Stimulated activated naive CD4-positive, alpha-beta T cell treated with Interleukin-2 at 50 U/mL for 16 hours (primary cell): ENCODE data around the gene STXBP5L.
"Not testable (repeated sequence)": the region's sequence is repeated elsewhere in the genome, so short reads cannot be mapped to it uniquely, and the experiment has no call there.

ENCODE experiments used
- DNase-seq: peaks from one replicate; lab custom pipeline; 2025; lab: John Stamatoyannopoulos, UW

STXBP5L gene

DNA sequence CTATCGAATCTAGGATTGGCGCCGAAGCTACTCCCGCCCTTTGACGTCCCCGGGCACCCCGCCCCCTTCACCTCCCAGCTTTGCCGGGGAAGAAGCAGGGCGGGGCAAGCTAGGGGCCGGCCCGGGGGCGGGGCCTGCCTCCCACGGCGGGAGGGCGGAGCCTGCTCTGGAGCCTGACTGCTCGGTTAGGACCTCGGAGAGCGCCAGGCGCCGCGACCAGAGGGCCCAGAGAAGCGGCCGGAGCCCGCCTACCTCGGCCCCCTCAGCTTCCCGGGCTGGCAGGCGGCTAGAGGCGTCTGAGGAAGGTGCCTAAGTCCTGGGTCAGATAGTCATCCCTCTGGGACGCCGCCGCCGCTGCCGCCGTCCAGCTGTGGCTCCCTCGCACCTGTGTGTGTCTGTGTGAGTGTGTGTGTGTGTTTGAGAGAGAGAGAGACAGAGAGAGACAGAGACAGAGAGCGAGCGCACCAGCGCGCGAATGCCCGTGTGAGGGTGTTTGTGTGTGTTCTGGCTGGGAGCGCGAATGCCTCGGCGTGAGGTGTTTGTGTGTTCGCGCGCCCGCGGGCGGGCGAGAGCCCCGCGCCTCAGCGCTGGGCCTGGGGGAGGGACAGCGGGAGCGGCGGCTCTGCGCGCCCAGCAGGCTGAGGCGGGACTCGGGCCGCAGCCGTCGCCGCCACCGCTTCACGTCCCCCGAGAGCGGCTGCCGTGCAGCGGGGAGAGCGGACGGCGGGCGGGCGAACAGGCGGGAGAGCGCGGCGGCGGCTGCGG, at the start of gene STXBP5L:
Gene STXBP5L (plus strand): TSS at position 176 of the 765 bp plus-strand sequence. CDS start 1,374 bp downstream, outside the sequence.
- DNase-seq: no peak

DNA sequence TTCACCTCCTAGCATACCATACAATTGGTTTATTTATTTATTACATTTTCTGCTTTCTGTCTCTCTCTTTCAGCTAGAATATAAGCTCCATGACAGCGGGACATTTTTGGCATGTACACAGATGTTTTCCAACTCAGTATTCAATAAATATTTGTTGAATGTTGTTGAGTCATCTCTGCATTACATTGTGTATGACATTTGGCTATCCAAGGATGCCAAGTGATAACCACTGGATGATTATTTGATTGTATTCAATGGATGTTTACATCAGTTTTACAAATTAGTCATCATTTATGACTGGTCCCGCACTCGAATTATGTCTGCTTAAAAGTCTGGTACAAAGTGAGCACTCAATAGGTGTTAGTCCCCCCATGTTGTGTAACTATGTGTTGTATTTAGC, 49.5 kb upstream of the STXBP5L start:
- DNase-seq: no peak

DNA sequence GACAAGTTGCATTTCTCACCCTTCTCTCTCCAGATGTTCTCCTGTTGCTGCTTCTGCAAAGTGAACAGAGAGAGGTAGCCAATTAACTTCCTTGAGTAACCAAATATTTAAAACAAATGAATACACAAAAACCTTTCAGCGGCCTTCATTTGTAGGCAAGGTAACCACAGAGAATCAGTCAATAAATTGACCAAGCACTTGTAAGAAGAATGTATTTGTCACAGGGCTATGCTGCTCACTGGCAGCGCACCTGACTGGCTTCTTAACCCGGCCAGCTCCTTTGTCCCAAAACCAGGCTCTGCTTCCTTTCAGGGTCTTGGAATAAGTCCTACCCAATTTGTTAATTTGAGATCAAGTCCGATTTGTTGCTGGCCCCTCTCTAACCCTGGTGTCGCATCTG, 43.5 kb upstream of the STXBP5L start:
- DNase-seq: no peak

DNA sequence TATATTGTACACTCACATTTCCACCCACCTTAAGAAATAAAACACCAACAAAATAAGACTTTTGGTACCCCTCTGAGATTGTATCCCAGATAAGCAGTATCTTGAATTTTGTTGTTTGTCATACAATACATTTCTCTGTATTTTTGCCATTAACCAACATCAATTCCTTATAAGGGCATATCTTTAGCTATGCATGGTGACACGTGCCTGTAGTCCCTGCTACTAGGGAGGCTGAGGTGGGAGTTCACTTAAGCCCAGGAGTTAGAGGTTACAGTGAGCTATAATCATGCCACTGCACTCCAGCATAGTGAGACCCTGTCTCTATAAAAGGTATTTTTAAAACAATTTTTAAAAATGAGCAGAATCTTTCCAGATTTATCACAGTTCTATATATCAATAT, 32.5 kb upstream of the STXBP5L start:
- DNase-seq: no peak

DNA sequence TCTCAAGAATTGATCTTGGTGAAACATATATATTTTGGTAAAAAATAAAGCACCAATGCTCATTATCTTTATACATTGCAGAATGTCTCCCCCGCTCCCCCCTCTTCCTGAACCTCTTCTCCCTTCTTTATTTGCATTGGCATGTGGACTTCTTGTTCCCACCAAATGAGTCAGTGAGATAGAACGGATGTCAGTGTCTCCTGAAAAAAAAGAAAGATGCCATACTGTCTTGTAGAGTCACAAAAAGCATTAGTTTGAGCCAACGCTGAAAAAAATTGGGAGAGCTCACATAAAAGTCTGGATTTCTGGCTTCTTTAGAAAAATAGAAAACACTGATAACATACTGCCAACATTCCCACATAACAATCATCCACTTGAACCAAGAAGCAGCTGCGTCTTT, 32.0 kb upstream of the STXBP5L start:
- DNase-seq: no peak

DNA sequence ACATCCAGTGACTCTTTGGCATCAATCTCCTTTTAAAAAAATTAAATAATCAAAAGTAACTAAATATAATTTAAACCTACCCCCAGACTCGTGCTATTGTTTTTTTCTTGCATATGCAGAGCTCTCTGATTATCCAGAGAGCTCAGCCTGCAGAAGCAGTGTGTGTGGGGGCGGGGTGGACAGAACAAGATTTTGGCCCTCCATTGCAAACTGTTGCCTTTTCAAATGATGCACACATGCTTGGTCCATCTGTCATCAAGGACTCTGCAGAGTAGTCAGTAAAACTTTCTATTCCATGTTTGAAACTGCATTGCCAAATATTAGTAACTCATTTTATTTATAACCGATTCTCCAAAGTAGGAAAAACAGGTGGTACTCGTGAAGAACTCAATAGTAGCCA, 28.6 kb upstream of the STXBP5L start:
- DNase-seq: no peak

DNA sequence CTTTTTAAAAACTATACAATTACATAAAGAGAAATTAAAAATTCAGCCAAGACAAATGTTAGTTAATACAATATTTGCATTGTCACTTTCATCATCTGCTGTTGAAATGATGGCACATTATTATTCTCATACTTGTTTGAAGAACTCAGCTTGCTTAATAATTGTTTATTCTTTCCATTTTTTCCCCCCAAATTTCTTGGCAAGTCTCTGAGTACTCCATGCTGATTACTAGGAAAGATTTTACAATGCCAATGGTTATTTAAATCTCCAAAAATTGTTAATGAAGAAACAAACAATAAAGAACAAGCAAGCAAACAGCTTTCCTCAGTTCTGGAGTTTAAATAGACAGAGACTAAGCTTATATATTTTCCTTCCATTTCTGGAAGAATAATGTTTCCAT, 15.1 kb upstream of the STXBP5L start:
- no peak for DNase-seq

DNA sequence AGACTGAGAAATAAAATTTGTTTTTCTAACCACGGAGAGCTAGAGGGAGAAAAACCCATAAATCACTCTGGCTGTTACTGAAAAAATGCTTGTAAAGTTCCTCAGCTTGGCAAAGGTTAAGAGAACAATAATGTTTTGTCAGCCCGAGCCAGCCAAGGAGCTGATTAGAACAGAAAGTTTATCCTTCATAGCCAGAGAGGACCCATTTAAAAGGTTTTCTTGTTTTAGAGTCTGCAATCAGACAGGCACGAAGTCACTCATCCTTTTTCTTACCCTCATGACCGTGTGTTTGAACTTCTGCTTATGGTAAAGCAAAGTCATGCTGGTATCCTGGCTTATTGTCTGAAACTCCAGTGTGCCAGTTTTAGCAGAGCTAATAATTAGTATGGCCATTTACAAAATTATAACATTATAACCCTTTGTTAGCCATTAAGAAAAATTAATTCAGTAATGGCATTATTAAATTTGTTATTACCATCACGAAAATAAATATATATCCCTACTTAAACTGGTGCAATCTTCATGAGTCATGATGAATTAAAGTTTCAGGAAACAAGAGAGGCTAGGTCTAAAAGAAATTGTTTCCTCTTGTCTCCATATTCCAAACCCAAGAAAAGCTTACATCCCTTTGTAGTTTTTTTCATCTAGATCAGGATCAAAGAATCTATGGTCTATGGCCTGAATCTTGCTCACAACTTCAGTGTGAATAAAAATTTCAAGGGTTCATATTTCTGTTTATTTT, 13.5 kb upstream of the STXBP5L start:
- no peak for DNase-seq

DNA sequence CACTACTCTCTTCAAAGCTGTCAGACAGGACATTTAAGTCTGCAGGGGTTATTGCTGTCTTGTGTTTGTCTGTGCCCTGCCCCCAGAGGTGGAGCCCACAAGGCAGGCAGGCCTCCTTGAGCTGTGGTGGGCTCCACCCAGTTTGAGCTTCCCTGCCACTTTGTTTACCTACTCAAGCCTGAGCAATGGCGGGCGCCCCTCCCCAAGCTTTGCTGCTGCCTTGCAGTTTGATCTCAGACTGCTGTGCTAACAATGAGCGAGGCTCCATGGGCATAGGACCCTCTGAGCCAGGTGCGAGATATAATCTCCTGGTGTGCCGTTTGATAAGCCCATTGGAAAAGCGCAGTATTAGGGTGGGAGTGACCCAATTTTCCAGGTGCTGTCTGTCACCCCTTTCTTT, 6.3 kb upstream of the STXBP5L start:
- not testable (repeated sequence) for DNase-seq

DNA sequence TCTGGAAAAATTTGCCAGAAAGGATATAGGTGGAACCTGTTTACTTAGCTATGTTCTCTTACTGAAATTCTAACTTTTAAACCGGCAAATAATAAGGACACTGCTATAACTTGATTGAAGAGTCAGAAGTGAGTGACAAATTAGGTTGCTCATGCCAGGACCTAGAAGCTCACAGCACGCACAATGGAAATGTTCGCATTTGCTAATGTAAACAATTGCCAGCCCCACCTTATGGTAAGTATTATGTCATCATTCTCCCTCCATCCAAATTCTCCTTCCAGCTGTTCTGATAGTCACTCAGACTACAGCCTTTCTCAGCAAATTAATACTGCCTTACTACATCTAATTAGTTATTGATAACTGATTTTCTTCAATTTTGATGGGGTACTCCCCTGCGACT, 4.8 kb upstream of the STXBP5L start:
- no peak for DNase-seq

DNA sequence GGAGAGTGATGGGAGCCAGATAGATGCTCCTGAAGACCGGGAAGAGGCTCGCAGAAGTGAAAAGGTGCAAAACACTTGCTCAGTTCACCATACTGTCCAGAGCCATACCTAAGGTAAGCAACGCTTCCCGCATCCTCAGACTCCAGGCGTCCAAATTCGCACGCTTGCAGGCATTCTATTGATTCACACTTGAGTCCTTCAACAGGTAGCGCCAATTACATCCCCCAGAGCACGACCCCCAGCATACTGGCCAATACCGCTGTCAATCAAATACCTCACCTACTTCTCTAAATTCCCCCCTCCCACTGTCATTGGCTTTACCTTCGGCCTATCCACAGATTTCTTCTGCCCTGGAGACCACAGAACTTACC, 361 bp upstream of the STXBP5L start:
- no peak for DNase-seq

DNA sequence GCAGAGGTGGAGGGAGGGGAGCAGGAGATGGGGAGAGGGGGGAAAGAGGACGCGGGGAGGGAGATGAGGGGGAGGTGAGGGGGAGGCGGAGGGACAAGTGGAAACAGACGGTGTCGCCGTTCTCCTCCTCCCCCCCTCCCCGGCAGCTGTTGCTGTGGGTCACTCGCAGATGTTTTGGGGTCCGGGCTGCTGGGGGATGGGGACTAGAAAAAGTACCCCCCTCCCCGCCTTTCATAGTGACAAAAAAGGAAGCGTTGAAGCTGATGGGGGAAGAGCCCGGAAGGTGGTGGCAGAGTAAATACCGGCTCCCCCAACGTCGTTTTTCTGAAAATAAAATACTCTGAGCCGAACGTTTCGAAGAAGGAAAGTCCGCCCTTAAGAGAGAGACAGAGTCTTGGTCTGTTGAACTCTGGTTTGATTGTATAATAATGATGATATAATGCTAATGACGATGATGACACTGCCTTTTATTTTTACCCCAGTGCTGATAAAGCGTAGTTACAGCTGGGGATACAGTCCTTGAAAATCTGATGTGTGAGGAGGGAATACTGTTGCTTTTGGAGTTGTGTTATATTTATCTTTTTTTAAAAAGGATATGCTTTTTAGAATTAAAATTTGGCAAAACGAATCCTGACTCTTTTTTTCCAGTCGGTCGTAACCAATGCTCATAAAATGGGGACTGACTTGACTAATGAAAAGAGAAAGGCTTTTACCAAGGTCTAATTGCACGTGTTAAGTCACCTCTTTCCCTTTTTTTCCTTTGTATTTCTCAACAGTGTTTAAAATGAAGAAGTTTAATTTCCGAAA, 993 bp downstream of the STXBP5L start:
- no peak for DNase-seq

DNA sequence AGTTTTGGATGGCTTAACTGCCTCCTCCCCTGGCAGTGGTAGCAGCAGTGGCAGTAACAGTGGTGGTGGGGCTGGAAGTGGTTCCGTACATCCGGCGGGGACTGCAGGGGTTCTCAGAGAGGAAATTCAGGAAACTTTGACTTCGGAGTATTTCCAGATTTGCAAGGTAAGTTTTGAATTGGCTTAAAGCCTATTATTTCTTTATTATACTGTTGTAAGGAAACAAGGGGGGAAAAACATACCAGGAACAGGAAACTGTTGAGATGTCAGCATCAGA, 1.5 kb downstream of the STXBP5L start:
- no peak for DNase-seq

DNA sequence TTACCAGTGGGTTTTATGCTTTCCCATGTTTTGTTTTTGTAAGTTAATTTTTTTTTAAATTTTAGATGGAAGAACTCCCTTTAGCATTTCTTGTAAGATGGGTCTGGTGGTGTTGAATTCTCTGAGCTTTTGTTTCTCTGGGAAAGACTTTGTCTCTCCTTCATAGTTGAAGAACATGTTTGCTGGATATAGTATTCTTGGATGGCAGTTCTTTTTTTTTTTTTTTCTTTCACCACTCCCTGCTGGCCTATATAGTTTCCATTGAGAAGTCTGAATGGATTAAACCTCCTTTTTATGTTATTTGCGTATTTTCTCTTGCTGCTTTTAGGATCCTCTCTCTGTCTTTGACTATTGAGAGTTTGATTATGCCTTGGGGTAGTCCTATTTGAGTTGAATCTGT, 18.1 kb downstream of the STXBP5L start:
- no peak for DNase-seq

DNA sequence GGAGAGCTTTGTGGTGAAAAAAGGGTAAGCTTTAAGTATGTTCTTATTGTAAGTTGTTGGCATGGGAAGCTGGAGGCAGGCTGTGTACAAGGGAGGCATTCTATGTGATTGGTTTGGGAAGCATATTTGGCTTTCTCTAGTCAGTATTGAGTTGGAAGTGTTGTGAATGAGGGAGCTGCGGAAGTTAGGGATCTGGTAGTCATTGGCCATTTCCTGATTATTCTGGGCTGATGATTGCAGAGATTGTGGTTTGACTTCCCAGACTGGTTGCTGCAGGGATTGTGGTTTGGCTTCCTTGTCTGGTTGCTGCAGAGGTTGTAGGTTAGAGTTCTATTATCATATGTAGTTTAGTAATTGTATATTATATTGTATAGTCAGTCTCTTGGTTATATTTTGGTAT, 21.0 kb downstream of the STXBP5L start:
- no peak for DNase-seq

DNA sequence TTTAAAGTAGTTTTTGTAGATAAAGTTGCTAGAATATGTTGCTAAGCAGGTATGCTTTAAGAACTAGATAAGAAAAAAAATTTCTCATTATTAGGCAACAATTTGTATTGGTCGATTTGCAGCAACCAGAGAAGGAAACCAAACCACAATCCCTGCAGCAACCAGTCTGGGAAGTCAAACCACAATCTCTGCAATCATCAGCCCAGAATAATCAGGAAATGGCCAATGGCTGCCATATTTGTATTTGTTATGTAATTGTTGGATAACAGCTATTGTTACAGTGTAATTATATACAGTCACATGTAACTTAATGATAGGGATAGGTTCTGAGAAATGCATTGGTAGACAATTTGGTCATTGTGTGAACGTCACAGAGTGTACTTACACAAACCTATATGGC, 23.6 kb downstream of the STXBP5L start:
- DNase-seq: no peak

DNA sequence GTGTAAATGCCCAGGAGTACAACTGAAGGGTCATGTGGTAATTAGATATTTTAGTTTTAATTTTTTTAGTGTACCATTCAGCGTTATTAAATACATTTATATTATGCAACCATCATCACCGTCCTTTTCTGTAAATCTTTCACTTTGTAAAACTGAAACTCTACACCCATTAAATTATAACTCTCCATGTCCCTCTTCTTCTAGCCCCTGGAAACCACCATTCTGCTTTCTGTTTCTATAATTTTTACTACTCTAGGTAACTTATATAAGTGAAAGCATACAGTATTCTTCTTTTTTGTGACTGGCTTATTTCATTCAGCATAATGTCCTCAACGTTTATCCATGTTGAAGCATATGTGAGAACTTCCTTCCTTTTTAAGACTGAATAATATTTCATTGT, 48.1 kb downstream of the STXBP5L start:
- DNase-seq: no peak

DNA sequence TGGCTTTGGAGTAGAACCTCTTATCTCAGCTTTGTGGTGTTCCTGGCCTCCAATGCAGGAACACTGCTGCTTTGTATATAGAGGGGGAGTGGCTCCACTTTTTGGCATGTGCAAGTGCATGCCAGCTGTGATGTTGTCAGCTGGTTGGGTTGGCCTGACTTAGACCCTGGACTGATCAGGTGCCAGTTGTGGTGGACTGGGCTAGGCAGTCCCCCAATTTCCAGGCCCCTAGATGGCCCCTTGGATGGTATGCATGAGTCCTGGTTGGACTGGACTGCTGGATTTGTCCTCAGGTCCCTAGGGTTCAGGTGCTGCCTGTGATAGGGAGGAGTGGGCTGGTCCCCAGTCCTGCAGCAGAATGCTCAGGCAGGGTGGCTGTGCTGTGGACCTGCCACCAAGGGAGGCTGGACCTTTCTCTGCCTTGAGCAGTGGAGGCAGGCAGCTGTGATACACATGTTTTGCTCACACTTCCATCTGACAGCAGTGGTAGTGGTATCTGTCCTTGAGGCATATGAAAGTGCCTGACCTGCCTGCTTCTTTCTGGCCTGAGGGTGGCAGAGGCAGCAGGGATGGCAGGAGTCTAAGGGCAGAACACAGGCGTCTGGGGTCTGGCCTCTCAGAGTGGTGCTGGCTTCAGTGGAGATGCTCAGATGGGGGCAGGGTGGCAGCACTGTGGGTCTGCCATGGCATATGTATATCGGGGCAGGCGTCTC, 74.8 kb downstream of the STXBP5L start:
- DNase-seq: no peak

DNA sequence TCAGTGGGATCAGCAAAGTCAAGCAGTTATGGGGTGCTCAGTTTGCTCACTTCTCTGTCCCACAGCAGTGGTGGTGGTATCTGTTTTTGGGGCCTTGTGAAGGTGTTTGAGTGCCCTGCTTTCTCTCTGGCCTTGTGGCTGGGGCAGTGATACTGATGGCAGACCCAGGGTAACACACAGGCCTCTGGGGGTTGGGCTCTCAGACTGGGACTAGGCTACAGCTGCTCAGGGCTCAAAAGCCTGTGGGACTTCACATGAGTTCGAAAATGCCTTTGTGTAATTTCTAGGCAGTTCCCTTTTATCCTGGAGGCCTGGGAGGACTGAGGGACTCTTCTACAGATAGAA, 75.3 kb downstream of the STXBP5L start:
- DNase-seq: no peak

DNA sequence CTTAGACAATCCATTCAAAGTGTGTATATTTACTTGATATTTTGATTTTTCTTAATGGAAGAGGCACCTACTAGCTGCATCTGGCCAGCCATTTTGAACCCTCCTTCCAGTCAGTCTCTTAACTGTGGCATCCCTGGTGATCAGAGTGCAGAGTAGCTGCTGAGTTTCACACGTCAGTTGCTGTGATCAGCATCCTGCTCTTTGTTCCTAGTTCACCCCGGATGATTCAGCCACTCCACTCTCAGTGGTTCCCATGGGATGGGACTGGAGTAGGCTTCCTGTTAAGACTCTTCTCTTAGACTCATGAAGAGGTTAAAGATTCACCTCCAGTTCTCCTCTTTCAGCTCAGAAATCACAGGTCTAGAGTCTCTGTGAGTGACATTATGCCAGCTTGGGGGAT, 75.8 kb downstream of the STXBP5L start:
- DNase-seq: no peak

DNA sequence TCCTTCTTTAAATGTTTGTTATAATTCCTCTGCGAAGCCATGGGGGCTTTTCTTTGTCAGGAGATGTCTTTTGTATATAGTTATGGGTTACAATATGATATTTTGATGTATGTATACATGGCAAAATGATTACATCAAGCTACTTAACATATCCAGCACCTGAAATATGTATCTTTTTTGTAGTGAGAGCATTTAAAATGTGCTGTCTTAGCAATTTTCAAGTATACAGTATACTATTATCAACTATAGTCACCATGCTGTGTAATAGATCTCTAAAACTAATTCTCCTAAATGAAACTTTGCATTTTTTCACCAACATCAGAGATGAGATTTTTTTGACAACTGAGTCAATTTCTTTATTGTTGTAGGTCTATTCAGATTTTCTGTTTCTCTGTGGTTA, 77.2 kb downstream of the STXBP5L start:
- DNase-seq: no peak

DNA sequence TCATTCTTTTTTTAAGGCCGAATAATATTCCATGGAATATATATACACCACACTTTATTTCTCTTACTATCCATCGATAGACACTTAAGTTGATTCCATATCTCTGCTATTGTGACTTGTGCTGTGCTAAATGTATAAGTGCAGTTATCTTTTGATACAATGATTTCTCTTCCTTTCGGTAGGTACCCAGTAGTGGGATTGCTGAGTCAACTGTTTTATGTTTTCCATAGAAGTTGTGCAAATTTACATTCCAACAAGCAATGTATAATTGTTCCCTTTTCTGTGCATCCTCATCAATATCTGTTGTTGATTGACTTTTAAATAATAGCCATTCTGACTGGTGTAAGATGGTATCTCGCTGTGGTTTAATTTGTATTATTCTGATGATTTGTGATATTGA, 81.0 kb downstream of the STXBP5L start:
- DNase-seq: no peak

DNA sequence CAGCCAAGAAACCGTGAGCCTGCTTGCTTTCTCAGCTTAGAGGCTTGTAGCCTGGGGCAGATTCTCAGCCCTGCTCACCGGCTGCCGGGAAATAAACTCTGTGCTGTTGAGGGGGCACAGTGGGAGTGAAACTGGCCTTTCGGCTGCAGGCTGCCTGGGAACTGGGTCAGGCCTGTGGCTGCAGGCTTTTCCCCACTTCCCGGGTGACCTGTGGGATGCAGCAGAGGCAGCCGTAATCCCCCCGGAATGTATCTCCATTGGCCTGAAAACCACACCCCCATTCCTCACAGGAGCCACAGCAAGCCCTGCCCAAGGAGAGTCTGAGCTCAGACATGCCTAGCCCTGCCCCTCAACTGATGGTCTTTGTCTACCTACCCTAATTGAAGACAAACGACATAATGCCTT, 110.9 kb downstream of the STXBP5L start:
- no peak for DNase-seq
